Memory B cell (primary cell): Measurements from ENCODE around the gene CXXC5.
A peak's percentile ranks its signal among the peaks of the same experiment; 100 is the strongest.
"Not testable (repeated sequence)": the region's sequence is repeated elsewhere in the genome, so short reads cannot be mapped to it uniquely, and the experiment has no call there.

ENCODE experiments used
- ATAC-seq: fragments of 150-1000 bp; cut with Tn5 transposase; 2 replicates; pipeline ENCODE4 v1.10.0; 2021; ENCODE audit warnings: low read depth, mild to moderate bottlenecking, moderate library complexity
- DNase-seq, 2 donors: peaks; one replicate each; pipeline ENCODE4 v3.0.0; 2022; ENCODE audit warnings: low spot score in 2 of 2
- H3K27ac Mint-ChIP-seq: one replicate; pipeline ENCODE4 v1.8.0; 2022; ENCODE audit warnings: mild to moderate bottlenecking, moderate library complexity, mixed read lengths
- H3K27me3 Mint-ChIP-seq: one replicate; pipeline ENCODE4 v1.8.0; 2022; ENCODE audit warnings: mixed read lengths
- H3K36me3 Mint-ChIP-seq: one replicate; pipeline ENCODE4 v1.8.0; 2022; ENCODE audit warnings: mild to moderate bottlenecking, mixed read lengths
- H3K4me1 Mint-ChIP-seq: one replicate; pipeline ENCODE4 v1.8.0; 2022; ENCODE audit warnings: mixed read lengths
- H3K4me3 Mint-ChIP-seq: one replicate; pipeline ENCODE4 v1.8.0; 2022; ENCODE audit warnings: mild to moderate bottlenecking, moderate library complexity, mixed read lengths
- H3K9me3 Mint-ChIP-seq: one replicate; pipeline ENCODE4 v1.8.0; 2022; ENCODE audit warnings: mixed read lengths

The CXXC5 gene

DNA sequence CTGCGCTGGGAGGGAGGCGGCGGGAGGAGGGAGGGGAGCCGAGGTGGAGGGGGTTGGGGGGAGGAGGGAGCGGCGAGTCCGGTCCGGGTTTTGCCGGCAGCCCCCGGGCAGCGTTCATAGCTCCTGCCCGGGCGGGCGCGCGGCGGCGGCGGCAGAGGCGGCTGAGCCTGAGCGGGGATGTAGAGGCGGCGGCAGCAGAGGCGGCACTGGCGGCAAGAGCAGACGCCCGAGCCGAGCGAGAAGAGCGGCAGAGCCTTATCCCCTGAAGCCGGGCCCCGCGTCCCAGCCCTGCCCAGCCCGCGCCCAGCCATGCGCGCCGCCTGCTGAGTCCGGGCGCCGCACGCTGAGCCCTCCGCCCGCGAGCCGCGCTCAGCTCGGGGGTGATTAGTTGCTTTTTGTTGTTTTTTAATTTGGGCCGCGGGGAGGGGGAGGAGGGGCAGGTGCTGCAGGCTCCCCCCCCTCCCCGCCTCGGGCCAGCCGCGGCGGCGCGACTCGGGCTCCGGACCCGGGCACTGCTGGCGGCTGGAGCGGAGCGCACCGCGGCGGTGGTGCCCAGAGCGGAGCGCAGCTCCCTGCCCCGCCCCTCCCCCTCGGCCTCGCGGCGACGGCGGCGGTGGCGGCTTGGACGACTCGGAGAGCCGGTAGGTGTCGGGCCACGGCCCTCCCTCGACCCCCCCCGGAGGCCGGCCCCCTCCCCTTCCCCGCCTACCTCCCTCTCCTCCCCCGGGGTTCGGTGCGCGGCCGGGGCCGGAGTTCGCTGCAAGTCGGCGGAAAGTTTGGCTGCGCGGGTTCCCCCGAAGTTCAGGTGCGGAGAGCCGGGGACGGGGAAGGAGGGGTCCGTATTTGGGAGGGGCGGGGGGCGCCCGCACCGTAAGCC lies at the start of gene CXXC5:
TSS of gene CXXC5 (plus strand) at position 145 of the 877 bp plus-strand sequence. CDS start 32,175 bp downstream, outside the sequence.
- H3K36me3 Mint-ChIP-seq, result peaks cover 5% of the 10 kb centered on the region
- no peaks in the 10 kb centered on the region for H3K9me3 Mint-ChIP-seq
- ATAC-seq, result peak; percentile 48
- DNase-seq, result peak; percentile 71 to 74
- H3K27me3 Mint-ChIP-seq, result no peaks in the 10 kb centered on the region
- peak within 1 kb of the TSS; percentile 99 for H3K4me3 Mint-ChIP-seq
- peak within 1 kb of the TSS; percentile 96 for H3K27ac Mint-ChIP-seq
- peaks cover 49% of the 10 kb centered on the region for H3K4me1 Mint-ChIP-seq

DNA sequence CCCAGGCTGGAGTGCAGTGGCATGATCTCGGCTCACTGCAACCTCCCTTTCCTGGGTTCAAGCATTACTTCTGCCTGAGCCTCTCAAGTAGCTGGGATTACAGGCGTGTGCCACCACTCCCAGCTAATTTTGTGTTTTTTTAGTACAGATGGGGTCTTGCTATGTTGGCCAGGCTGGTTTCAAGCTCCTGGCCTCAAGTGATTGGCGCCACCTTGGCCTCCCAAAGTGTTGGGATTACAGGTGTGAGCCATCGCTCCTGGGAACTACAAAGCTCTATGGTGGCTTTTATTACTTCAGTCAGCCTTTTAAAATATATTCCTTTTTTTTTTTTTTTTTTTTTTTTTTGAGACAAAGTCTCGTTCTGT lies 49.6 kb upstream of the CXXC5 start:
- DNase-seq, H3K27me3 Mint-ChIP-seq, H3K4me3 Mint-ChIP-seq, H3K9me3 Mint-ChIP-seq, ATAC-seq, H3K27ac Mint-ChIP-seq, H3K36me3 Mint-ChIP-seq: not testable (repeated sequence)
- peaks cover 10% of the 10 kb centered on the region for H3K4me1 Mint-ChIP-seq

DNA sequence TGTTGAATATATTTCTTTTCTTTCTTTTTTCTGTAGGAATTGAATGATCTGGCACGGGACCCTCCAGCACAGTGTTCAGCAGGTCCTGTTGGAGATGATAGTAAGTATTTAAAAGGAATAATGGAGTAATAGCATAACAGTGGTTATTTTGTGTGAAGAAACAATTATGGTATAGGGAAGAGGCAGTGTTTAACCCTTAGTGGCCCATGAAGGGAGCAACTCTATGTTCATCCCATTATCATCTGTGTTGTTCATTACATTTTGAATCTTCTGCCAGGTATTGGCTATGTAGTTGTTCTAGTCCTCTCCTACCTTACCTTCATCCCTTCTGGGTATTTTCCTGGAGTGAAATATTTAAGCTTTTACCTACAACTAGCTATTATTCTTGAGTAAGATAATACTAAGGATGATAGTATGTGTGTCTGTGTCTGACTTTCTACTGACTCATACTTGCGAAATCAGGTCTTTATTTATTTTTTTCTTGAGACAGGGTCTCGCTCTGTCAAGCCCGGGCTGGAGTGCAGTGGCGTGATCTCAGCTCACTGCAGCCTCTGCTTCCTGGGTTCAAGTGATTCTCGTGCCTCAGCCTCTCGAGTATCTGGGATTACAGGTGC lies 47.7 kb upstream of the CXXC5 start:
- Mint-ChIP-seq H3K27me3 (no peaks in the 10 kb centered on the region), H3K4me3 (no peak overlapping the region), H3K4me1 (peaks cover 13% of the 10 kb centered on the region), H3K27ac (no peak overlapping the region), H3K36me3 (peaks cover 8% of the 10 kb centered on the region), H3K9me3 (no peaks in the 10 kb centered on the region)
- DNase-seq, result no peak
- no peak for ATAC-seq

DNA sequence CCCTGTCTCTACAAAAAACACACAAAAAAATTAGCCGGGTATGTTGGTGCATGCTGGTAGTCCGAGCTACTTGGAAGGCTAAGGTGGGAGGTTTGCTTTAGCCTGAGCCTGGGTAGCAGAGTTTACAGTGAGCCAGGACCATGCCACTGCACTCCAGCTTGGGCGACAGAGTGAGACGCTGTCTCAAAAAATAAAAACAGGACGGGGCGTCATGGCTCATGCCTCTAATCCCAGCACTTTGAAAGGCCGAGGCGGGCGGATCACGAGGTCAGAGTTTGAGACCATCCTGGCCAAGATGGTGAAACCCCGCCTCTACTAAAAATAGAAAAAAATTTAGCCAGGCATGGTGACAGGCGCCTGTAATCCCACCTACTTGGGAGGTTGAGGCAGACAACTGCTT lies 46.7 kb upstream of the CXXC5 start:
- Mint-ChIP-seq H3K36me3 (peaks cover 10% of the 10 kb centered on the region), H3K27ac (no peak overlapping the region), H3K4me1 (peaks cover 19% of the 10 kb centered on the region), H3K9me3 (no peaks in the 10 kb centered on the region), H3K27me3 (no peaks in the 10 kb centered on the region), H3K4me3 (no peak overlapping the region)
- DNase-seq (no peak), ATAC-seq (no peak)

GRCh38 chr5:139601948-139602347 lies 46.2 kb upstream of the CXXC5 start:
- ATAC-seq, H3K4me3 Mint-ChIP-seq, H3K27ac Mint-ChIP-seq, H3K9me3 Mint-ChIP-seq, H3K36me3 Mint-ChIP-seq, DNase-seq, H3K27me3 Mint-ChIP-seq: not testable (repeated sequence)
- peaks cover 19% of the 10 kb centered on the region for H3K4me1 Mint-ChIP-seq

- peak overlapping the region; percentile 56 for H3K27ac Mint-ChIP-seq
- DNase-seq (peak in 1 of 2 donors; percentile 23), ATAC-seq (peak; percentile 85)
- H3K27me3 Mint-ChIP-seq, result no peaks in the 10 kb centered on the region
- peaks cover 17% of the 10 kb centered on the region for H3K4me1 Mint-ChIP-seq
- no peaks in the 10 kb centered on the region for H3K9me3 Mint-ChIP-seq
- peaks cover 8% of the 10 kb centered on the region for H3K36me3 Mint-ChIP-seq
- H3K4me3 Mint-ChIP-seq, result peak overlapping the region; percentile 77
Measured at GRCh38 chr5:139605887-139606286, 42.3 kb upstream of the CXXC5 start.

DNA sequence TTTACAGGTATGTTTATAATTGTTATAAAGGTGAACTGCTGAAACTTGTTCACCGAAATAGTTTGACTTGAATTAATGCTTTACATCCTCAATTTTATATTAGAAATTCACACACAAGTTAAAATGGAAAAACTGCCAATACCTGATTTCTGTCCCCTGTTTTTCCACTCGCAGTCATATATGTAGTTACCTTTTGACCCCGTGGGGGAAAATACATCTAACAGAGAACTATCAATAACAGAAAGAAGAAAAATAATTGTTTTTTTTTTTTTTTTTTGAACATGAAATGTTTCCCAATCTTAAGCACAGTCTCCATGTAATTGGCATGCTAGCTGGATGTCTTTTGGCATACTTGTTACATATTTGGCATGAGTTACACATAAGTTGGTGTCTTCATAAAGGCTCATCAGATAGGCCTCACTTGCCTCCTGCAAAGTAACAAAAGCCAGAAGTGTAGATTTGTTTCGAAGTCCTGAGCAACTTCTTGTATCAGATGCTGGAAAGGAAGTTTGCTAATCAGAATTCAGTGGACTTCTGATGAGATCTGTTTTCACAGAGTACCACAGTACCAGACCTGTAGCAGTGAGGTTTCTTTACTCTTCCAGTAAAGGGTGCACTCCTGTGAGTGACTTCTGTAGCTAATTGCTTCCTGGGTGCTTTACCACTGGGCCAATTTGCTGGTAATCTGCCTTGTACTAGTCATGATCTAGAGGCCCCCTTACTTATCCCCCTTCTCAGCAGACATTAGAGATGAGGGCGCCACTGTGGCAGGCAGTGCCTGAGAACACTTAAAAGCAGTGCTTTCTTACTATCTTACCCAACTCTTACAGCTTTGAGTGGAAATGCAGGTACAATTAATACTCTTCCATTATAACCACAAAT lies 36.2 kb upstream of the CXXC5 start:
- ATAC-seq (peak; percentile 34), DNase-seq (no peak)
- Mint-ChIP-seq H3K4me1 (peaks cover 15% of the 10 kb centered on the region), H3K36me3 (peaks cover 2% of the 10 kb centered on the region), H3K27me3 (no peaks in the 10 kb centered on the region), H3K27ac (peak overlapping the region; percentile 82), H3K9me3 (no peaks in the 10 kb centered on the region), H3K4me3 (no peak overlapping the region)

DNA sequence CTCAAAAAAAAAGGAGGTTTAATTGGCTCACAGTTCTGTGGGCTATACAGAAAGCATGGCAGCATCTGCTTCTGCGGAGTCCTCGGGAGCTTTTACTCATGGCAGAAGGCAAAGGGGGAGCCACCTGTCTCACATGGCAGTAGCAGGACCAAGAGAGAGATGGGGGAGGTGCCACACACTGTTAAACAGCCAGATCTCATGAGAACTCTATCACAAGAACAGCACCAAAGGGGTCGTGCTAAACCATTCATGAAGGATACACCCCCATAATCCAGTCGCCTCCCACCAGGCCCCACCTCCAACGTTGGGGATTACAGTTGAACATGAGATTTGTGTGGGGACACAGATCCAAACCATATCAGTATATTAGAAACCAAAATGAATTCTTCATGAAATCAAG lies 28.3 kb upstream of the CXXC5 start:
- Mint-ChIP-seq H3K9me3 (no peaks in the 10 kb centered on the region), H3K4me3 (no peak overlapping the region), H3K27me3 (no peaks in the 10 kb centered on the region), H3K4me1 (peaks cover 3% of the 10 kb centered on the region), H3K36me3 (peaks cover 12% of the 10 kb centered on the region), H3K27ac (no peak overlapping the region)
- ATAC-seq (no peak), DNase-seq (no peak)

DNA sequence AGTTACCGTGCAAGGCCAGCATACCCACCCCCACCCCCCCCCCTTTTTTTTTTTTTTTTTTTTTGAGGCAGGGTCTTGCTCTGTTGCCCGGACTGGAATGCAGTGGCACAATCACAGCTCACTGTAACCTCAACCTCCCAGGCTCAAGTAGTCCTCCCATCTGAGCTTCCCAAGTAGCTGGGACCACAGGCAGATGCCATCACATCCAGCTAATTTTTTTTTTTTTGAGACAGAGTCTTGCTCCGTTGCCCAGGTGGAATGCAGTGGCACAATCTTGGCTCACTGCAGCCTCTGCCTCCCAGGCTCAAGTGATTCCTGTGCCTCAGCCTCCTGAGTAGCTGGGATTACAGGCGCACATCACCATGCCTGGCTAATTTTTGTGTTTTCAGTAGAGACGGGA lies 22.8 kb upstream of the CXXC5 start:
- not testable (repeated sequence) for ATAC-seq, H3K27ac Mint-ChIP-seq, H3K27me3 Mint-ChIP-seq, H3K4me3 Mint-ChIP-seq, H3K9me3 Mint-ChIP-seq, DNase-seq, H3K4me1 Mint-ChIP-seq
- H3K36me3 Mint-ChIP-seq, result peaks cover 20% of the 10 kb centered on the region

DNA sequence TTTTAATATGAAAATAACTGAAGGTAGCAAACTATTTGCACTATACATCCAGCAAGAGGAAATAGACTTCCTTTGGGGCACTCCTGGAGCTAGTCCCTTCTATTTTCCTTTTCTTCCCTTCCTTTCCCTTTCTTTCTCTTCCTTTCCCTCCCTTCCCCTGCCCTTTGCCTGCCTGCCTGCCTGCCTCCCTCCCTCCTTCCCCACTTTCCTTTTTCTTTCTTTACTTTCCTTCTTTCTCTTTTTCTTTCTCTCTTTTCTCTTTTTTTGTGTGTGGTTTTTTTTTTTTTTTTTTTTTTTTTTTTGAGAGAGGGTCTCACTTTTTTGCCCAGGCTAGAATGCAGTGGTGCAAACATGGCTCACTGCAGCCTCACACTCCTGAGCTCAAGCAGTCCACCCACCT lies 17.3 kb upstream of the CXXC5 start:
- Mint-ChIP-seq H3K27me3 (no peaks in the 10 kb centered on the region), H3K9me3 (no peaks in the 10 kb centered on the region), H3K4me3 (no peak overlapping the region), H3K4me1 (peaks cover 26% of the 10 kb centered on the region), H3K36me3 (peaks cover 13% of the 10 kb centered on the region), H3K27ac (peak overlapping the region; percentile 11)
- ATAC-seq (no peak), DNase-seq (no peak)

DNA sequence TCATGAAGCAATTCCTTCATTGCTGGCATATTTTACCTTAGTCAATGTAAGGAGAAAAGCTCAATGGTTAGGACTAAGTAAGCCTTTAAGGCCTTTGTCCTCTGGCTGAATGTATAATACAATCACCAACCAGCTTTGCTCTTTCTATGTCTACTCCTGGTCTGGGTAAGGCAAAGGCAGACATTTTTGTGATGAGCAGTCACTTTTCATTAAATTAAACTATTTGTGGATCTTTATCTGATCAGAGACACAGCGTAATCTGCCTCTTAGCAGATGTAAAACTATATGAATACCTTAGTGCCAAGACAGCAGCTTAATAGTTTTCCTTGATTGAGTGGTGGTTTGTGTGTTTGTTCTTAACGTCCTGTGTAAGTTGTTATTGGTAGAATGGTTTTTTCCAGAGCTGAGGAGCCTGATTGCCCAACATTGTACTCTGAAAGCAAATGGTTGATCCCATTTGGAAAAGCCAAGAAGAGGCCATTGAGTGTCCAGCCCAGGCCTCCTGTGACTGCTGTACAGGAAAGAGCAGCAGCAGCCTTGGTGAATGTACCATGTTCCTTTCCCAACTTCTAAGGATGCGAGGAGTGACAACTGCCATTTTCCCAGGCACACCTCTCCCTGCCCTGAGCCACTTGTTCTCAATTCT lies 16.5 kb upstream of the CXXC5 start:
- peaks cover 13% of the 10 kb centered on the region for H3K36me3 Mint-ChIP-seq
- H3K27ac Mint-ChIP-seq, result no peak overlapping the region
- DNase-seq (no peak), ATAC-seq (no peak)
- H3K27me3 Mint-ChIP-seq, result no peaks in the 10 kb centered on the region
- H3K9me3 Mint-ChIP-seq, result no peaks in the 10 kb centered on the region
- H3K4me3 Mint-ChIP-seq, result no peak overlapping the region
- peaks cover 33% of the 10 kb centered on the region for H3K4me1 Mint-ChIP-seq

DNA sequence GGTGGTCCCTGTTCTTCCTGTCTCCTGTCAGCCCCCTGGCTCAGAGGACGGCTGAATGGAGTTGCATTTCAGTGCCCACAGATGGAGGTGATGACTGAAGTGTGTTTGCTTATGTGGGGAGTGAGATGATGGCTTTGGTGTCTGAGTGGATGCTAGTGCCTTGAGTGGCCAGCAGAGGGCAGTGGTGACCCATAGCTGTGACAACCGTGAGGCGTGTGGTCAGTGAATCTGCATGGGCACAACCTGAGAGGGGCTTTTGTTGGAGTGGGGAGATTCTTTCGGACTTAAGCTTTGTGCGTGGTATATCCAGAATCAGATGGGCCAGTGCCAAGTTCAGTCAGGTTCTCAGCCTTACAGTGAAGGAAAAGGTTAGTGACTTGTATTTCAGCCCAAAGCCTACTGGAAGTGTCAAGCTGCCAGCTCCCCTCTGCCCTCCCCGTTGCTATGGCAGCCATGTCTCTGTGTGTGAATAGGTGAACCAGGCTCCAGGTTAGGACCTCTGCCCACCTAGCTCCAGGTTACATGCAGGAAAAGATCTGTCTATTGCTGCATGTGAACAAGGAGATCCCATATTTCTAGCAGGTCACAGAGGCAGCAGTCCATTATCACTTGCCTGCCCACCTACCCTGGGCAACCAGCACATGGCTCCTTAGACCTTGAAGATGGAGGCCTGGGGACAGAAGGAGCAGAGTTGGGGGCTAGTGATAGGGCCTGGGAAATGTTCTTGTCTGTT lies 14.7 kb upstream of the CXXC5 start:
- DNase-seq (peak; percentile 68 to 73), ATAC-seq (peak; percentile 6)
- no peaks in the 10 kb centered on the region for H3K9me3 Mint-ChIP-seq
- H3K4me3 Mint-ChIP-seq, result no peak overlapping the region
- peak overlapping the region; percentile 20 for H3K27ac Mint-ChIP-seq
- H3K4me1 Mint-ChIP-seq, result peaks cover 42% of the 10 kb centered on the region
- no peaks in the 10 kb centered on the region for H3K27me3 Mint-ChIP-seq
- peaks cover 1% of the 10 kb centered on the region for H3K36me3 Mint-ChIP-seq

- no peak for ATAC-seq
- Mint-ChIP-seq H3K9me3 (no peaks in the 10 kb centered on the region), H3K4me1 (peaks cover 47% of the 10 kb centered on the region), H3K4me3 (no peak overlapping the region), H3K27ac (peak overlapping the region; percentile 20), H3K36me3 (no peaks in the 10 kb centered on the region), H3K27me3 (no peaks in the 10 kb centered on the region)
- no peak for DNase-seq
Measured at GRCh38 chr5:139634028-139634325, 14.2 kb upstream of the CXXC5 start.
